RCC 7860 (cell line): Measurements from ENCODE around the gene MAPRE2.

Experiments
- DNase-seq: peaks from one replicate; pipeline ENCODE4 v3.0.0-alpha.2; 2015; ENCODE audit warnings: low spot score
- FAIRE-seq: peaks from 2 replicates; lab custom pipeline; 2012; peaks lifted over from hg19 to GRCh38; lab: Jason Lieb, UNC

MAPRE2 gene

DNA sequence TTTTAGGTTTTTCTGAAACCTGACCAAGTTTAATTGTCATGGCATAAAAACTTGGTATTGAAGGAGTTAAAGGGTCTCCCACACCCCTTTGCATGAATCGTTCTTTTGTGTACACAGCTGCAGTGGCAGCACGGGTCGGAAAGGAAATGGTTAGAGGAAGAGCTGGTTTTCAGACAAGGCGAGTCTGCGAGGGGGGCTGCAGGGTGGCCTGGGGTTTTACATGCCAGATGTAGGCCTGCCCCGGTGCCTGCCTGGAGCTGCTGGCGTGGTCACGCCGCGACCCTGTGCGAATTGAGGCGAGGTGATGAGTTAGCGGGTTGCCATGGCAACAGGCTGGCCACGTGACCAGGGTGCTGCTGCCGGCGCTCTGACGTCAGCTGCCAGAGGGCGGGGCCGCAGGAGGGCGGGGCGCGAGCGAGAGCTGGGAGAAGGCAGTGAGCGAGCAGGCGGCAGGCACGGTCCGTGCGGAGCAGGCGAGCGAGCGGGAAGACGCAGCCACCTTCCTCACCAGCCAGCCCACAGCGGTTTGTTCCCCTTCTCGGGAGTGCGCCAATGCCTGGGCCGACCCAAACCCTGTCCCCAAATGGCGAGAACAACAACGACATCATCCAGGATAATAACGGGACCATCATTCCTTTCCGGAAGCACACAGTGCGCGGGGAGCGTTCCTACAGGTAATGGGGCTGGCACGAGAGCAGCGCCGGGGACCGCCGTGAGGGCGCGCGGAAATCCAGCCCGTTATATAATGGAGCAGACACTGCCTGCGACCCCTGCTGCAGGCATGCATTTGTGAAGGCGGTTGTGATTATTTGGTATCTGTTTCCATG lies at the start of gene MAPRE2:
Gene MAPRE2 (plus strand): TSS at position 426 of the 827 bp plus-strand sequence. CDS start 127 bp downstream, at position 553.
- DNase-seq, result peak; percentile 93
- FAIRE-seq, result no peak

DNA sequence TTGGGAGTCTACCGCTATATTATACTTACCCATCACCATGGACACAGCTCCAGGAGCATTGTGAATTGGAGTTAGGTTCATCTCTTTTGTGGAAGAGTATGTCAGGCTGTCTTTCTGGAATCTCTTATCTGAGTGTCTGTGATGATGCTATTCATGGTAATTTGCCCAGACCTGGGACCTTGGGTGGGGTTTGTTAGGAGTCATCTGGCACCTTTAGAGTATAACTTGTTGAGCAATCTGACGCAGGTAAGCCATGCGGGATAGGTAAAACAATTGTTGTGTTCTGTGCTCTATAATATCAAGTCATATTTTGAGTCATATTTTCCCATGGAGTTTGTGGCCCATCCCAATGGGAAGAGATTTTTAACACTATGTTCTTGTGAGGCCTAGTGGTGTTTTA lies 49.7 kb upstream of the MAPRE2 start:
- FAIRE-seq (no peak), DNase-seq (no peak)

- DNase-seq (no peak), FAIRE-seq (no peak)
Observed at GRCh38 chr18:34993289-34993688, 47.9 kb upstream of the MAPRE2 start.

DNA sequence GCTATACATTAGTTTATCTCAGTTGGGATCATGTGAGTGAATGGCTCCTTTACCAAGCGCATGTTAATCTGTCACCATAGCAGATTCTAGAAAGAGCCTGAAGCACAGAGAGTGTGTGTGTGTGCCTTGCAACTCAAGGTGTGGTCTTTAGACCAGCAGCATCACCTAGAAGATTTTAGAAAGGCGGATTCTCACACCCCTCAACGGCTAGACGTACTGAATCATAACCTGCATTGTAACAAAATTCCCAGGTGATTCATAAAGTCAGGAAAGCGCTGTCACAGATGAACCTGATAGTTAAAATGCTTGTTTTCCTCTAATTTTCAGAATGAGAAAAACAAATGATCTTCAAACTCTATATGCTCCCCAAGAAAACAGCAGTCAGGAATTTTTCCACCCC lies 45.5 kb upstream of the MAPRE2 start:
- DNase-seq (no peak), FAIRE-seq (no peak)

- FAIRE-seq (no peak), DNase-seq (no peak)
Observed at GRCh38 chr18:34998661-34999060, 42.6 kb upstream of the MAPRE2 start.

DNA sequence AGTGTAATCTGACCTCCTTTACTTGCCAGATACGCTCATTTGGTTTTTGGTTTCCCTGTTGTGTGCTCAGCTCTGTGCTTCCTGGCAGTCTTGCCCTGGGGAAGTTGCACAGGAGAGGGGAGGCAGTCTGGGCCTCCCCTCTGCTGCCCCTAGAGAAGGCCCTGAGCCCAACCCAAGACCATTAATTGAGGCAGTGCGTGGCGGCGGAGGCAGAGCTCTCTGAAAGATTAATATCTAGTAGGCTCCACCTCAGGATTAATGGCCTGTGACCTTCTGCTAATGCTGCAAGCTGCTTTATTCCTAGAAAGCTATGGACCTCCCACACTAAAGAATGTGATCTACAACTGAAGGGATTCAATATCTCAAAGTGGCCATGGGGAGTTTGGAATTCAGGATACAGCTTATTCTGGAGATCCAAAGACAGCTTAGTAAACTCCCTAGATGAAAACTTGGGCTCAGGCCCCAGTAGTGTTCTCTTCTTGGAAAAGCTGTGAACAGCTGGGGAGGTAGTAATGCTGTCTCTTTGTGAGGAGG lies 41.4 kb upstream of the MAPRE2 start:
- DNase-seq, result no peak
- FAIRE-seq, result no peak

- DNase-seq, result no peak
- FAIRE-seq, result no peak
Observed at GRCh38 chr18:35000457-35000856, 40.8 kb upstream of the MAPRE2 start.

GRCh38 chr18:35002120-35002519 lies 39.1 kb upstream of the MAPRE2 start:
- no peak for FAIRE-seq
- no peak for DNase-seq

DNA sequence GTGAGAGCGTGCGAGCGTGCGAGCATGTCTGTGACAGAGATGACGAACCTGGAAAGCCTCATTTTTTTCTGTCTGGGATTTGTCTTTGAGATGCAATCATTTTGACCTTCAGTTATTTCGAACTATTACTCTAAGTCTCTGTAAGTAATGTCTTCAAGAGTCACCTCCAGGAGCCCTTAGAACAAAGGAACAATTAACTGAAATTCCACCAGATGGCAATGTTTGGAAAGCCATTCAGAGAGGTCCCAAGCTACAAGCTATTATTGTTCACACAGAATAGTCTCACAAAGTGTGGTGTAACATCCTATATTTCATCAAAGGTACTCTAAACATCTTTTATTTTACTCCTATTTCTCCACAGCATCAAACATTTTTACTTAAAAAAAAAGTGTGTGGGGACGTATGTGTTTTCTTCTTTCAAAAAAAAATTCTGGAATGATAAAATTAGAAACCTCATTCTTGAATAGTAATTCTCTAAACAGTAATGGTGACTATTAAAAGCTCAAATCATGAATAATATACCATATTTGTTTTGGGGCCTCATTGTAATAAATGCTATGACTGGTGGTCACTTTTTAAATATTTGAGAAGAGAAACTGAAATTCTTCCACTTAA lies 35.1 kb upstream of the MAPRE2 start:
- no peak for FAIRE-seq
- DNase-seq, result peak; percentile 42

DNA sequence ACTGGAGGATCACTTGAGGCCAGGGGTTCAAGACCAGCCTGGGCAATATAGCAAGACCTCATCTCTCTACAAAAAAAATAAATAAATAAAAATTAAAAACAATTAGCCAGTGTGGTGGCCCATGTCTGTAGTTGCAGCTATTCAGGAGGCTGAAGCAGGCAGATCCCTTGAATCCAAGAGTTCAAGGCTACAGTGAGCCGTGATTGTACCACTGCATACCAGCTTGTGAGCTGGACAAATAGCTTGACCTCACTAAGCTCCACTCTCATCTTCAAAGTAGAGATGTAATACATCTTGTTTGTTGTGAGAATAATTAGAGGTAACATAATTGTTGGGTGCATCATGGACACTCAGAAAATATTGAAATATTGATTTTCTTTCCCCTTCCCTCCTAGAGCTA lies 31.1 kb upstream of the MAPRE2 start:
- FAIRE-seq, result no peak
- DNase-seq, result no peak

DNA sequence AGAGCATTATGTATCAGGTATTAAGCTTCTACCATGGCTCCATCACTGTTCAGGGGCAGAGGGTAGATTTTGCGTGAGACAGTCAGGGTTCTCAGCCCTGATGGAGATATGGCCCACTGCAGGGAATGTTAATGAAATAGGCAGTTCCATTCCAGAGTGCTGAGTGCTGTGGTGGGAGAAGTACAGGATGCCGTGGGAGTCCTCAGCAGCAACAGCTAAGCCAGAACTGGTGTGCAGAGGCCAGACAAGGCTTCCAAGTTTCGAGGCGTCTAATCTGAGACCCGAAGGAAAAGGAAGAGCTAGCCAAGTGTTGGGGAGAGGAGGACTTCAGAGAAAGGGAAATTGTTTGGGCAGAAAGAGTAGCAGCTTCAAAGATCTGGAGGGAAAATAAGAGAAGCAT lies 30.2 kb upstream of the MAPRE2 start:
- DNase-seq (no peak), FAIRE-seq (no peak)

- no peak for FAIRE-seq
- no peak for DNase-seq
Observed at GRCh38 chr18:35019933-35020332, 21.3 kb upstream of the MAPRE2 start.

- no peak for DNase-seq
- FAIRE-seq, result no peak
Observed at GRCh38 chr18:35022426-35023001, 18.7 kb upstream of the MAPRE2 start.

GRCh38 chr18:35024196-35024595 lies 17.0 kb upstream of the MAPRE2 start:
- DNase-seq (no peak), FAIRE-seq (no peak)

- DNase-seq (no peak), FAIRE-seq (no peak)
Observed at GRCh38 chr18:35024965-35025364, 16.2 kb upstream of the MAPRE2 start.

DNA sequence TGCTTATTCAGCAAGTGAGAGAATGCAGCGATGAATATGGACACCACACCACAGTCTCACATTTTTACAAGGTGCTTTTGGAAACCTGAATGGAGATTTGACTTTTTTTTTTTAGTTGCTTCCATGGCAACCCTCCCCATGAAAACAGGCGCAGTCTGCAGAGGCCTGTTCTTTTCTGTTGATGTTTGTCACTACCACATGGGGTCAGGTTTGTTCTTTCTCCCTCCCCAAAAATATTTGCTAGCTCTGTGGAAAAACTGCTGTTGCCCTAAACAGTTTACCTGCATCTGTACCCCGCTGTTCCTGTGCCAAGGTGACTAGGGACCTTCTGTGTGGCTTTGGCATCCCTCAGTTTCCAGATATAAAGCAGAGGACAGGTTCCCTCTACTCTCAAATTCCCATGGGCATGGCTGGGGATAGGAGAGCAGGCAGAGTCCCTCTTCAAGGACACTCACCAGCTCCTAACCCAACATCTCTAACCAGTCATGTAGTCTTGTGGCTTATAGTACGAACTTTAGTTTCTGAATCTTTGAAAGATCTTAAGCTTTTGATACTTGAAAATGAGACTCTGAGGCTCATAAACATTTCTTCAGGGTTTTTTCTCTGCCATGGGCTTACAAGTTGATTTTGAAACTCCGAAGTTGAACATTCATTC lies 14.7 kb upstream of the MAPRE2 start:
- no peak for FAIRE-seq
- DNase-seq, result no peak

DNA sequence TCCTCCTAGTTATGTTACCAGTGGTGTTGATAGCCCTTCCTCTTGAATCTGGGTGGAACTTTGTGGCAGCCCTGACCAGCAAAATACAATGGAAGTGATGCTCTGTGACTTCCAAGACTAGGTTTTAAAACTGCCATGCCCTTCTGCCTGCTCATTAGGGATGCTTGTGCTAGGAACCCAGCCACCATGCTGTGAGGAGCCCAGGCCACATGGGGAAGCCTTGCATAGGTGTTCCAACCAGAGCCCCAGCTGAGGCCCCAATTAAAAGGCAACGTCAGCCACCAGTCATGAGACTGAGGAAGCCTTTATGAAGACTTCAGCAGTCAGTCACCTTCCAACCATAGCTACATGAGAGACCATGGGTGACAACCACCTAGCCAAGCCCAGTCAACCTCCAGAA lies 14.0 kb upstream of the MAPRE2 start:
- FAIRE-seq, result no peak
- DNase-seq, result no peak

- DNase-seq, result no peak
- no peak for FAIRE-seq
Observed at GRCh38 chr18:35028536-35028935, 12.7 kb upstream of the MAPRE2 start.

GRCh38 chr18:35029103-35029502 lies 12.1 kb upstream of the MAPRE2 start:
- FAIRE-seq (no peak), DNase-seq (no peak)

GRCh38 chr18:35029770-35030169 lies 11.4 kb upstream of the MAPRE2 start:
- DNase-seq (no peak), FAIRE-seq (no peak)

- DNase-seq (no peak), FAIRE-seq (no peak)
Observed at GRCh38 chr18:35030277-35030989, 10.8 kb upstream of the MAPRE2 start.
